RWPE2 (cell line): Measurements from ENCODE around the gene SOST.

ENCODE experiments used
- ATAC-seq: fragments of 200-7000 bp; cut with Tn5 transposase; 3 replicates; pipeline ENCODE4 v1.9.1; 2021; ENCODE audit warnings: low read depth
- DNase-seq: peaks from one replicate; pipeline ENCODE4 v3.0.0-alpha.2; 2020; ENCODE audit warnings: low spot score
- H3K27ac ChIP-seq: fragments of 450-650 bp; 2 replicates; pipeline ENCODE4 v1.5.1; 2017; ENCODE audit warnings: mild to moderate bottlenecking; ENCODE audit not compliant: poor library complexity, severe bottlenecking
- H3K27me3 ChIP-seq: fragments of 250-450 bp; sonication (Bioruptor Pico); 2 replicates; pipeline ENCODE4 v1.5.1; 2021; ENCODE audit warnings: mild to moderate bottlenecking, moderate library complexity; ENCODE audit not compliant: insufficient read depth, poor library complexity, severe bottlenecking
- H3K36me3 ChIP-seq: fragments of 250-450 bp; sonication (Bioruptor Pico); 2 replicates; pipeline ENCODE4 v1.5.1; 2020; ENCODE audit warnings: low read depth, mild to moderate bottlenecking, moderate library complexity
- H3K4me1 ChIP-seq: fragments of 250-450 bp; sonication (Bioruptor Pico); 2 replicates; pipeline ENCODE4 v1.5.1; 2021; ENCODE audit warnings: mild to moderate bottlenecking, moderate library complexity; ENCODE audit not compliant: insufficient read depth, poor library complexity, severe bottlenecking
- H3K4me3 ChIP-seq: fragments of 250-450 bp; sonication (Bioruptor Pico); 2 replicates; pipeline ENCODE4 v1.5.1; 2021; ENCODE audit warnings: mild to moderate bottlenecking, moderate library complexity; ENCODE audit not compliant: severe bottlenecking
- H3K9me3 ChIP-seq: fragments of 250-450 bp; sonication (Bioruptor Pico); 2 replicates; pipeline ENCODE4 v1.5.1; 2021; ENCODE audit warnings: mild to moderate bottlenecking, moderate library complexity; ENCODE audit not compliant: severe bottlenecking
- CTCF ChIP-seq: fragments of 450-650 bp; IDR thresholded peaks from one replicate; pipeline ENCODE4 v1.5.1; 2017; ENCODE audit warnings: mild to moderate bottlenecking, moderate library complexity; ENCODE audit not compliant: poor library complexity, severe bottlenecking

SOST gene

GRCh38 chr17:43737722-43738121, 20.9 kb downstream of the SOST start:
- Histone ChIP-seq H3K27ac (no peak overlapping the region), H3K9me3 (no peaks in the 10 kb centered on the region), H3K4me1 (no peaks in the 10 kb centered on the region), H3K36me3 (no peaks in the 10 kb centered on the region), H3K27me3 (no peaks in the 10 kb centered on the region), H3K4me3 (no peak overlapping the region)
- no peak for DNase-seq
- ATAC-seq: no peak
- TF ChIP-seq CTCF: no peak

DNA sequence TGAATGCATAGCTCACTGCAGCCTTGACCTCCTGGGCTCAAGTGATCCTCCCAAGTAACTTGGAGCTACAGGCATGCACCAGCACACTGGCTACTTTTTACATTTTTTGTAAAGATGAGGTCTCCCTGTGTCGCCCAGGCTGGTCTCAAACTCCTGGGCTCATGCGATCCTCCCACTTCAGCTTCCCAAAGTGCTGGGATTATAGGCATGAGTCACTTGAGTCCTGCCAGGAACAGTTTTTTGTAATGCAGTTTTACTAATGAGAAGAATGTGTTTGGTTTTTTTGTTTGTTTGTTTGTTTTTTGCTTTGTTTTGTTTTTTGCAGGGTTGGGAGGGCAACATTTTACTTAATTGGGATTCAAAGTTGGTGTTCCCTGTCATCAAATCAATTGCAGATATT, 22.2 kb downstream of the SOST start:
- Histone ChIP-seq H3K36me3 (no peaks in the 10 kb centered on the region), H3K27me3 (no peaks in the 10 kb centered on the region), H3K4me3 (no peak overlapping the region), H3K4me1 (no peaks in the 10 kb centered on the region), H3K9me3 (no peaks in the 10 kb centered on the region), H3K27ac (no peak overlapping the region)
- DNase-seq (no peak), ATAC-seq (no peak)
- no peak for TF ChIP-seq CTCF

DNA sequence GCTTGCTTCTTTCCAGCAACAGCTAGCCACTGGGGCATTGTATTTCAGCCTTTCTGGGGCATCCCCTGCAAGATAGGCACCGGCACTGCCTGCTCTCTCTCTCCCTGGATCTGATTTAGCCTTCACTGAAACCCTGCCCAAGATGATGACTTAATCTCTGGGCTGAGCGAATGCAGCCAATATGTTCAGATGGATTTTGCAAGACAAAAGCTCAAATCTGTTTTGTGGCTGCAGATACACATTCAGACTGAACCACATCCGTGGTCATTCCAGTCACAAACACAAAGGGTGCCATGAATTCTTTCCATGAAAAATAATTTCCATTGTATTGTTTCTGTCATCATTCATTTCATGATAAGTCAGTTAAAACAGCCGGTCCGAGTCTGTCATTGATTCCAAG, 24.2 kb downstream of the SOST start:
- Histone ChIP-seq H3K4me1 (no peaks in the 10 kb centered on the region), H3K9me3 (no peaks in the 10 kb centered on the region), H3K27me3 (no peaks in the 10 kb centered on the region), H3K4me3 (no peak overlapping the region), H3K27ac (no peak overlapping the region), H3K36me3 (no peaks in the 10 kb centered on the region)
- DNase-seq: no peak
- no peak for ATAC-seq
- TF ChIP-seq CTCF: no peak

DNA sequence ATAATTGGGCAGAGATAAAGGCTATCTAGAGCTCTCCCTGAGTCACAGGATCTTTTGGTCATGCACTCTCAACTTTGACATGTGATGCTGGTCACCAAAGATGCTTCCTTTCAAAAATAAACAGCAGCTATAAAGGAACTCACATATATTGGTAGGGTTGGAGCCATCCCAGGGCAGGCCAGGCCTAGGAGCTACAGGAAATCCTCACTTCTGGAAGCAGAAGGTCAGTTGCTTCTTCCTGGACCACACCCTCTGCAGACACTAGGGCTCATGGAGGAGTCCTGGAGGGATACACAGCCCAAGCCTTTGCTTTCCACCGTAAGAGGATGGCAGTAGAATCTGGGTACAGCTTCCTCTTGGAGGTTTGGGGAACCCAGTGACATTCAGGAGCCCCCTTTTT, 24.6 kb downstream of the SOST start:
- no peaks in the 10 kb centered on the region for H3K36me3 ChIP-seq
- DNase-seq (no peak), ATAC-seq (no peak)
- TF ChIP-seq CTCF: no peak
- H3K27me3 ChIP-seq: no peaks in the 10 kb centered on the region
- H3K9me3 ChIP-seq: no peaks in the 10 kb centered on the region
- H3K4me1 ChIP-seq: no peaks in the 10 kb centered on the region
- H3K27ac ChIP-seq: no peak overlapping the region
- H3K4me3 ChIP-seq: no peak overlapping the region

DNA sequence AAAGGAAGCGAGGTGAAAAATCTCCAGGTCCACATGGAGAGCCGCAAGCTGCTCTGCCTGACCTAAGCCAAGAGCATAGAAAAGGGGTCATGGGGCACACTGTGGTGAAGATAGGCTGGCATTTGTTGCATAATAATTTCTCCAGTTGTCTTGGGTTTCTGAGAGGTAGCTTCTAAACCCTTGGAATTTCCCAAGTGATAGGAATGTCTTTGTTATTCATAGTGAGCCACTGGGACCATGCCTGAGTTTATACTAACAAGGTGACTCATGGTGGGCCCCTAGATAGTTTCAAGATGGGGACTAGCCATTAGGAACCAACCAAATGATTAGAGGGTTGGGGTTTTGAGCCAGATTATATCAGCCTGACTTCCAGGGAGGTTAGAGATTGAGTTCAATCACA, 25.6 kb downstream of the SOST start:
- H3K9me3 ChIP-seq: no peaks in the 10 kb centered on the region
- DNase-seq: no peak
- no peak overlapping the region for H3K27ac ChIP-seq

More for the DNA sequence above, 25.6 kb downstream of the SOST start:
- Histone ChIP-seq H3K27me3 (no peaks in the 10 kb centered on the region), H3K4me3 (no peak overlapping the region), H3K36me3 (no peaks in the 10 kb centered on the region), H3K4me1 (no peaks in the 10 kb centered on the region)
- peak; percentile 51; the same call in 2 of the 3 replicates for ATAC-seq
- no peak for TF ChIP-seq CTCF
